Stomach (tissue), 4 donors: ENCODE measurements around the gene RPL3.

ENCODE experiments used
- CTCF ChIP-seq, 7 experiments: fragments of 450-650 bp in 4 of 7; fragments of 200-600 bp in 3 of 7; sonication (generic) in 3 of 7; IDR thresholded peaks; one replicate each; pipeline ENCODE4 v1.5.1; 2016 to 2019; ENCODE audit warnings: antibody characterized with exemption in 7 of 7, control low read depth in 2 of 7, mild to moderate bottlenecking in 1 of 7
- EP300 ChIP-seq: sonication (generic); formaldehyde crosslinking; IDR thresholded peaks from one replicate; pipeline ENCODE4 v1.6.1; 2017; ENCODE audit warnings: antibody characterized with exemption
- POLR2A ChIP-seq, 4 donors: fragments of 450-650 bp; IDR thresholded peaks; one replicate each; pipeline ENCODE4 v1.6.1; 2016; ENCODE audit warnings: antibody characterized with exemption in 4 of 4, control low read depth in 2 of 4, mild to moderate bottlenecking in 1 of 4, moderate library complexity in 1 of 4

GRCh38 chr22:39278040-39278439 lies 41.4 kb downstream of the RPL3 start:
- no peak for TF ChIP-seq POLR2A (IDR thresholded peaks at IDR 0.05)
- no peak for TF ChIP-seq CTCF (IDR thresholded peaks at IDR 0.05)
- TF ChIP-seq EP300, result no peak
